ENCODE results near the gene OR6N1.

Gene OR6N1

GRCh38 chr1:158801396-158801795 is 29.4 kb upstream of the OR6N1 start:
- DNase-seq (ENCODE audit: low spot score in 2 of 2) = no peak
- in situ Hi-C loops (cut with MboI; ENCODE audit: low sequenced_read_pairs) = no loop called here

GRCh38 chr1:158800526-158800925 is 28.5 kb upstream of the OR6N1 start:
- Histone ChIP-seq H3K4me3 (no peak overlapping the region), H3K36me3 (replicated peaks) (no peaks in the 10 kb centered on the region), H3K9me3 (no peaks in the 10 kb centered on the region), H3K27me3 (ENCODE audit: low read depth) (no peaks in the 10 kb centered on the region), H3K4me1 (no peaks in the 10 kb centered on the region)
- in situ Hi-C loops (cut with MboI; ENCODE audit: low sequenced_read_pairs) = no loop called here
- no peak for DNase-seq (ENCODE audit: low spot score in 2 of 2)

More at GRCh38 chr1:158801396-158801795, 29.4 kb upstream of the OR6N1 start:
- H3K9me3 ChIP-seq = no peaks in the 10 kb centered on the region
- H3K4me1 ChIP-seq = no peaks in the 10 kb centered on the region
- no peaks in the 10 kb centered on the region for H3K36me3 ChIP-seq (replicated peaks)
- no peaks in the 10 kb centered on the region for H3K27me3 ChIP-seq (ENCODE audit: low read depth)
- H3K4me3 ChIP-seq = no peak overlapping the region

- H3K27me3 ChIP-seq (ENCODE audit: low read depth) = no peaks in the 10 kb centered on the region
- no peak for DNase-seq (ENCODE audit: low spot score in 2 of 2)
- in situ Hi-C loops (cut with MboI; ENCODE audit: low sequenced_read_pairs) = no loop called here
- no peak overlapping the region for H3K4me3 ChIP-seq
- no peaks in the 10 kb centered on the region for H3K9me3 ChIP-seq
- H3K36me3 ChIP-seq (replicated peaks) = no peaks in the 10 kb centered on the region
- H3K4me1 ChIP-seq = no peaks in the 10 kb centered on the region
These were observed 27.7 kb upstream of the OR6N1 start for GRCh38 chr1:158799689-158800088.

GRCh38 chr1:158798531-158798930 is 26.5 kb upstream of the OR6N1 start:
- no peaks in the 10 kb centered on the region for H3K36me3 ChIP-seq (replicated peaks)
- H3K9me3 ChIP-seq = no peaks in the 10 kb centered on the region
- DNase-seq (ENCODE audit: low spot score in 2 of 2) = no peak
- H3K27me3 ChIP-seq (ENCODE audit: low read depth) = no peaks in the 10 kb centered on the region
- in situ Hi-C loops (cut with MboI; ENCODE audit: low sequenced_read_pairs) = no loop called here
- H3K4me1 ChIP-seq = no peaks in the 10 kb centered on the region
- no peak overlapping the region for H3K4me3 ChIP-seq

GRCh38 chr1:158794247-158794646 is 22.3 kb upstream of the OR6N1 start:
- Histone ChIP-seq H3K4me1 (no peaks in the 10 kb centered on the region), H3K27me3 (ENCODE audit: low read depth) (no peaks in the 10 kb centered on the region), H3K36me3 (replicated peaks) (no peaks in the 10 kb centered on the region), H3K4me3 (no peak overlapping the region), H3K9me3 (no peaks in the 10 kb centered on the region)
- no peak for DNase-seq (ENCODE audit: low spot score in 2 of 2)
- in situ Hi-C loops (cut with MboI; ENCODE audit: low sequenced_read_pairs) = no loop called here

- in situ Hi-C loops (cut with MboI; ENCODE audit: low sequenced_read_pairs) = no loop called here
- Histone ChIP-seq H3K27me3 (ENCODE audit: low read depth) (no peaks in the 10 kb centered on the region), H3K9me3 (no peaks in the 10 kb centered on the region), H3K36me3 (replicated peaks) (no peaks in the 10 kb centered on the region), H3K4me3 (no peak overlapping the region), H3K4me1 (no peaks in the 10 kb centered on the region)
- no peak for DNase-seq (ENCODE audit: low spot score in 2 of 2)
These were observed 21.6 kb upstream of the OR6N1 start for GRCh38 chr1:158793604-158794003.

GRCh38 chr1:158781104-158781503 is 9.1 kb upstream of the OR6N1 start, which contains the start of gene OR6N2:
OR6N2 (minus strand) TSS chr1:158781204; CDS start chr1:158777635, 3,569 bp downstream.
- DNase-seq (ENCODE audit: low spot score in 2 of 2) = no peak
- Histone ChIP-seq H3K27me3 (ENCODE audit: low read depth) (no peaks in the 10 kb centered on the region; the same call in 1 of the 2 replicates), H3K9me3 (no peaks in the 10 kb centered on the region), H3K4me3 (no peak within 1 kb of the TSS), H3K4me1 (no peaks in the 10 kb centered on the region), H3K36me3 (replicated peaks) (no peaks in the 10 kb centered on the region)
- in situ Hi-C loops (cut with MboI; ENCODE audit: low sequenced_read_pairs) = no loop called here

- Histone ChIP-seq H3K36me3 (replicated peaks) (no peaks in the 10 kb centered on the region), H3K9me3 (no peaks in the 10 kb centered on the region)
- in situ Hi-C loops (cut with MboI; ENCODE audit: low sequenced_read_pairs) = no loop called here
These were observed 17.6 kb downstream of the OR6N1 start, which contains the start of gene OR6K6 for GRCh38 chr1:158754420-158754819. OR6K6 (plus strand) TSS chr1:158754720; CDS start chr1:158754888, 168 bp downstream.

GRCh38 chr1:158752155-158752712 is 19.8 kb downstream of the OR6N1 start:
- Histone ChIP-seq H3K36me3 (replicated peaks) (no peaks in the 10 kb centered on the region), H3K4me3 (no peak overlapping the region), H3K4me1 (no peaks in the 10 kb centered on the region), H3K27me3 (ENCODE audit: low read depth) (no peaks in the 10 kb centered on the region), H3K9me3 (no peaks in the 10 kb centered on the region)
- in situ Hi-C loops (cut with MboI; ENCODE audit: low sequenced_read_pairs) = no loop called here
- DNase-seq (ENCODE audit: low spot score in 2 of 2) = no peak

More at GRCh38 chr1:158754420-158754819, 17.6 kb downstream of the OR6N1 start, which contains the start of gene OR6K6:
- Histone ChIP-seq H3K4me3 (no peak within 1 kb of the TSS), H3K4me1 (no peaks in the 10 kb centered on the region), H3K27me3 (ENCODE audit: low read depth) (no peaks in the 10 kb centered on the region)
- DNase-seq (ENCODE audit: low spot score in 2 of 2) = no peak

GRCh38 chr1:158735848-158736247 is 36.1 kb downstream of the OR6N1 start:
- in situ Hi-C loops (cut with MboI; ENCODE audit: low sequenced_read_pairs) = no loop called here
- H3K36me3 ChIP-seq (replicated peaks) = no peaks in the 10 kb centered on the region
- H3K4me3 ChIP-seq = no peak overlapping the region
- H3K9me3 ChIP-seq = no peaks in the 10 kb centered on the region
- H3K27me3 ChIP-seq (ENCODE audit: low read depth) = no peaks in the 10 kb centered on the region
- no peaks in the 10 kb centered on the region for H3K4me1 ChIP-seq
- no peak for DNase-seq (ENCODE audit: low spot score in 2 of 2)

GRCh38 chr1:158732524-158732923 is 39.5 kb downstream of the OR6N1 start:
- H3K9me3 ChIP-seq = no peaks in the 10 kb centered on the region
- H3K4me1 ChIP-seq = no peaks in the 10 kb centered on the region
- in situ Hi-C loops (cut with MboI; ENCODE audit: low sequenced_read_pairs) = no loop called here

GRCh38 chr1:158731707-158732106 is 40.3 kb downstream of the OR6N1 start:
- no peaks in the 10 kb centered on the region for H3K27me3 ChIP-seq (ENCODE audit: low read depth)
- no peaks in the 10 kb centered on the region for H3K4me1 ChIP-seq
- in situ Hi-C loops (cut with MboI; ENCODE audit: low sequenced_read_pairs) = no loop called here
- no peaks in the 10 kb centered on the region for H3K9me3 ChIP-seq
- no peak overlapping the region for H3K4me3 ChIP-seq
- DNase-seq (ENCODE audit: low spot score in 2 of 2) = no peak
- no peaks in the 10 kb centered on the region for H3K36me3 ChIP-seq (replicated peaks)

More at GRCh38 chr1:158732524-158732923, 39.5 kb downstream of the OR6N1 start:
- no peaks in the 10 kb centered on the region for H3K27me3 ChIP-seq (ENCODE audit: low read depth)
- DNase-seq (ENCODE audit: low spot score in 2 of 2) = no peak
- H3K4me3 ChIP-seq = no peak overlapping the region
- H3K36me3 ChIP-seq (replicated peaks) = no peaks in the 10 kb centered on the region

- H3K27me3 ChIP-seq (ENCODE audit: low read depth) = no peaks in the 10 kb centered on the region
- H3K9me3 ChIP-seq = no peaks in the 10 kb centered on the region
- in situ Hi-C loops (cut with MboI; ENCODE audit: low sequenced_read_pairs) = no loop called here
- H3K4me3 ChIP-seq = no peak overlapping the region
- no peaks in the 10 kb centered on the region for H3K36me3 ChIP-seq (replicated peaks)
- no peaks in the 10 kb centered on the region for H3K4me1 ChIP-seq
- no peak for DNase-seq (ENCODE audit: low spot score in 2 of 2)
These were observed 41.5 kb downstream of the OR6N1 start for GRCh38 chr1:158730453-158730852.

- in situ Hi-C loops (cut with MboI; ENCODE audit: low sequenced_read_pairs) = no loop called here
- Histone ChIP-seq H3K27me3 (ENCODE audit: low read depth) (no peaks in the 10 kb centered on the region), H3K4me3 (no peak overlapping the region), H3K4me1 (no peaks in the 10 kb centered on the region), H3K9me3 (no peaks in the 10 kb centered on the region), H3K36me3 (replicated peaks) (no peaks in the 10 kb centered on the region)
- DNase-seq (ENCODE audit: low spot score in 2 of 2) = no peak
These were observed 43.3 kb downstream of the OR6N1 start for GRCh38 chr1:158728510-158729225.

Data from HAP-1 (cell line).